Hepatocyte (in vitro differentiated cells): ENCODE data around the gene KRTAP21-1. TPM values are rescaled to one million over a fixed set of nuclear protein-coding genes. Genes with fewer than 3 reads are reported as not detected.

Experiments used
- DNase-seq: peaks from one replicate; pipeline ENCODE4 v3.0.0-alpha.2; 2016; ENCODE audit warnings: low spot score
- H2AFZ ChIP-seq: fragments of 200-600 bp; sonication (generic); 2 replicates; pipeline ENCODE4 v1.6.0; 2016; ENCODE audit warnings: antibody characterized with exemption, mild to moderate bottlenecking
- H3K27ac ChIP-seq: fragments of 200-600 bp; sonication (generic); 2 replicates; pipeline ENCODE4 v1.5.1; 2016; ENCODE audit warnings: mild to moderate bottlenecking
- H3K27me3 ChIP-seq: fragments of 200-600 bp; sonication (generic); 2 replicates; pipeline ENCODE4 v1.6.1; 2016
- H3K36me3 ChIP-seq: fragments of 200-600 bp; sonication (generic); replicated peaks from 2 replicates; pipeline ENCODE4 v1.5.1; 2016; ENCODE audit warnings: low read depth; ENCODE audit not compliant: insufficient read depth
- H3K4me1 ChIP-seq: fragments of 200-600 bp; sonication (generic); 2 replicates; pipeline ENCODE4 v1.5.1; 2016; ENCODE audit warnings: mild to moderate bottlenecking, moderate library complexity; ENCODE audit not compliant: insufficient read depth
- H3K4me2 ChIP-seq: fragments of 200-600 bp; sonication (generic); 2 replicates; pipeline ENCODE4 v1.6.0; 2016
- H3K4me3 ChIP-seq: fragments of 200-600 bp; sonication (generic); 2 replicates; pipeline ENCODE4 v1.5.1; 2016; ENCODE audit warnings: mild to moderate bottlenecking
- H3K79me2 ChIP-seq: fragments of 200-600 bp; sonication (generic); 2 replicates; pipeline ENCODE4 v1.6.0; 2017; ENCODE audit warnings: mild to moderate bottlenecking
- H3K9me2 ChIP-seq: fragments of 200-600 bp; sonication (generic); replicated peaks from 2 replicates; pipeline ENCODE4 v1.6.0; 2017; ENCODE audit warnings: mild to moderate bottlenecking; ENCODE audit not compliant: insufficient read depth
- H3K9me3 ChIP-seq: fragments of 200-600 bp; sonication (generic); 2 replicates; pipeline ENCODE4 v1.5.1; 2016; ENCODE audit warnings: low read depth, mild to moderate bottlenecking
- H4K20me1 ChIP-seq: fragments of 200-600 bp; sonication (generic); 2 replicates; pipeline ENCODE4 v1.6.0; 2016; ENCODE audit warnings: mild to moderate bottlenecking; ENCODE audit not compliant: insufficient read depth, poor library complexity, severe bottlenecking
- CTCF ChIP-seq: fragments of 200-600 bp; sonication (generic); IDR thresholded peaks from 2 replicates; pipeline ENCODE4 v1.5.1; 2016; ENCODE audit warnings: antibody characterized with exemption, mild to moderate bottlenecking; ENCODE audit not compliant: poor library complexity
- EZH2 ChIP-seq: fragments of 200-600 bp; sonication (generic); IDR thresholded peaks from 2 replicates; pipeline ENCODE4 v1.6.1; 2016; ENCODE audit warnings: antibody characterized with exemption, mild to moderate bottlenecking, borderline replicate concordance
- EZH2phosphoT487 ChIP-seq: fragments of 200-600 bp; sonication (generic); IDR thresholded peaks from one replicate; pipeline ENCODE4 v1.6.1; 2018; ENCODE audit warnings: antibody characterized with exemption, mild to moderate bottlenecking, low read depth, moderate library complexity; ENCODE audit not compliant: unreplicated experiment, severe bottlenecking
- WGBS: methylation state at CpG from one replicate; pipeline ENCODE4 v1.1.6; 2016; ENCODE audit warnings: low lambda C conversion rate; ENCODE audit errors: missing lambda C conversion rate; 5-methylcytosine and 5-hydroxymethylcytosine counted together
- polyA plus RNA-seq: library from polyadenylated mRNA; unstranded; fragments of >200 nt; fragmentation: Nextera tagmentation; extraction: Ambion mirVana; gene quantifications from 2 replicates; pipeline ENCODE4 v1.2.1, GENCODE V29; 2016
- small RNA-seq: library from RNA; depleted of rRNA; stranded (forward); fragments of <200 nt; gene quantifications from one replicate; pipeline ENCODE3, GENCODE V24; 2014
- total RNA-seq: library from RNA; depleted of rRNA; stranded (reverse); fragments of >200 nt; gene quantifications from 2 replicates; pipeline ENCODE4 v1.2.3, GENCODE V29; 2014

Gene KRTAP21-1
- total and polyA plus RNA-seq, 2 experiments from 2014 or later: not detected

- no peak overlapping the region for H3K27ac ChIP-seq
- no peak for TF ChIP-seq EZH2phosphoT487
- TF ChIP-seq EZH2: no peak
- TF ChIP-seq CTCF: no peak
- H3K4me1 ChIP-seq: no peaks in the 10 kb centered on the region
- H3K27me3 ChIP-seq: no peaks in the 10 kb centered on the region
- no peaks in the 10 kb centered on the region for H4K20me1 ChIP-seq
- no peak overlapping the region for H3K4me3 ChIP-seq
- no peaks in the 10 kb centered on the region for H3K9me2 ChIP-seq
- WGBS: 47% methylated on average over 3 of the region's 3 CpGs
- H3K4me2 ChIP-seq: no peak overlapping the region
- H2AFZ ChIP-seq: no peak overlapping the region
- H3K9me3 ChIP-seq: peaks cover 3% of the 10 kb centered on the region
- no peaks in the 10 kb centered on the region for H3K36me3 ChIP-seq
- DNase-seq: no peak
- H3K79me2 ChIP-seq: no peaks in the 10 kb centered on the region
Observed at GRCh38 chr21:30710499-30710898, 44.7 kb downstream of the KRTAP21-1 start.

- no peak for TF ChIP-seq CTCF
- TF ChIP-seq EZH2phosphoT487: no peak
- TF ChIP-seq EZH2: no peak
- Histone ChIP-seq H4K20me1 (no peaks in the 10 kb centered on the region), H3K27me3 (no peaks in the 10 kb centered on the region), H3K9me3 (peaks cover 3% of the 10 kb centered on the region), H2AFZ (no peak overlapping the region), H3K27ac (no peak overlapping the region), H3K4me2 (no peak overlapping the region), H3K36me3 (no peaks in the 10 kb centered on the region), H3K4me3 (no peak overlapping the region), H3K4me1 (no peaks in the 10 kb centered on the region), H3K9me2 (no peaks in the 10 kb centered on the region), H3K79me2 (no peaks in the 10 kb centered on the region)
- no peak for DNase-seq
Observed at GRCh38 chr21:30707409-30707808, 47.8 kb downstream of the KRTAP21-1 start.

Small RNAs within 50 kb of the gene (small RNA-seq; reads per million reads assigned to genes)
- not detected for gene AP000244.1
- not detected for gene KRTAP21-3
- not detected for gene KRTAP8-2P

Other genes with a start within 250 kb of the KRTAP21-1 start
- gene KRTAP19-6, start 213.6 kb downstream of the KRTAP21-1 start, total RNA-seq: not detected in 2 replicates
- not detected in 2 replicates for gene KRTAP19-6, start 213.6 kb downstream of the KRTAP21-1 start, polyA plus RNA-seq
- not detected in 2 replicates for gene KRTAP19-7, start 194.1 kb downstream of the KRTAP21-1 start, total RNA-seq
- not detected in 2 replicates for gene KRTAP19-7, start 194.1 kb downstream of the KRTAP21-1 start, polyA plus RNA-seq
- not detected in 2 replicates for gene KRTAP22-2, start 165.0 kb downstream of the KRTAP21-1 start, total RNA-seq
- not detected in 2 replicates for gene KRTAP22-2, start 165.0 kb downstream of the KRTAP21-1 start, polyA plus RNA-seq
- not detected in 2 replicates for gene KRTAP6-3, start 163.0 kb downstream of the KRTAP21-1 start, total RNA-seq
- not detected in 2 replicates for gene KRTAP6-3, start 163.0 kb downstream of the KRTAP21-1 start, polyA plus RNA-seq
- not detected in 2 replicates for gene KRTAP6-2, start 156.5 kb downstream of the KRTAP21-1 start, total RNA-seq
- gene KRTAP6-2, start 156.5 kb downstream of the KRTAP21-1 start, polyA plus RNA-seq: not detected in 2 replicates
- gene KRTAP22-1, start 154.3 kb downstream of the KRTAP21-1 start, total RNA-seq: not detected in 2 replicates
- not detected in 2 replicates for gene KRTAP22-1, start 154.3 kb downstream of the KRTAP21-1 start, polyA plus RNA-seq
- gene KRTAP6-1, start 141.5 kb downstream of the KRTAP21-1 start, total RNA-seq: not detected in 2 replicates
- not detected in 2 replicates for gene KRTAP6-1, start 141.5 kb downstream of the KRTAP21-1 start, polyA plus RNA-seq
- gene KRTAP20-1, start 139.0 kb downstream of the KRTAP21-1 start, total RNA-seq: not detected in 2 replicates
- not detected in 2 replicates for gene KRTAP20-1, start 139.0 kb downstream of the KRTAP21-1 start, polyA plus RNA-seq
- not detected in 2 replicates for gene KRTAP20-4, start 134.8 kb downstream of the KRTAP21-1 start, total RNA-seq
- gene KRTAP20-4, start 134.8 kb downstream of the KRTAP21-1 start, polyA plus RNA-seq: not detected in 2 replicates
- not detected in 2 replicates for gene KRTAP20-2, start 120.2 kb downstream of the KRTAP21-1 start, total RNA-seq
- not detected in 2 replicates for gene KRTAP20-2, start 120.2 kb downstream of the KRTAP21-1 start, polyA plus RNA-seq
- gene KRTAP20-3, start 112.6 kb downstream of the KRTAP21-1 start, total RNA-seq: not detected in 2 replicates
- gene KRTAP20-3, start 112.6 kb downstream of the KRTAP21-1 start, polyA plus RNA-seq: not detected in 2 replicates
- not detected in 2 replicates for gene KRTAP21-3, start 36.7 kb downstream of the KRTAP21-1 start, total RNA-seq
- gene KRTAP21-3, start 36.7 kb downstream of the KRTAP21-1 start, polyA plus RNA-seq: not detected in 2 replicates
- gene KRTAP21-2, start 8.2 kb downstream of the KRTAP21-1 start, total RNA-seq: not detected in 2 replicates
- gene KRTAP21-2, start 8.2 kb downstream of the KRTAP21-1 start, polyA plus RNA-seq: not detected in 2 replicates
- not detected in 2 replicates for gene KRTAP8-1, start 57.8 kb upstream of the KRTAP21-1 start, total RNA-seq
- not detected in 2 replicates for gene KRTAP8-1, start 57.8 kb upstream of the KRTAP21-1 start, polyA plus RNA-seq
- gene KRTAP7-1, start 74.3 kb upstream of the KRTAP21-1 start, total RNA-seq: not detected in 2 replicates
- gene KRTAP7-1, start 74.3 kb upstream of the KRTAP21-1 start, polyA plus RNA-seq: not detected in 2 replicates
- not detected in 2 replicates for gene KRTAP11-1, start 126.2 kb upstream of the KRTAP21-1 start, total RNA-seq
- gene KRTAP11-1, start 126.2 kb upstream of the KRTAP21-1 start, polyA plus RNA-seq: not detected in 2 replicates